ENCODE data around the gene HAPLN3. TPM values are rescaled to one million over a fixed set of nuclear protein-coding genes. Genes with fewer than 3 reads are reported as not detected.

Gene HAPLN3
- total RNA-seq, 1 experiment from 2014 or later = 4.1 TPM

DNA sequence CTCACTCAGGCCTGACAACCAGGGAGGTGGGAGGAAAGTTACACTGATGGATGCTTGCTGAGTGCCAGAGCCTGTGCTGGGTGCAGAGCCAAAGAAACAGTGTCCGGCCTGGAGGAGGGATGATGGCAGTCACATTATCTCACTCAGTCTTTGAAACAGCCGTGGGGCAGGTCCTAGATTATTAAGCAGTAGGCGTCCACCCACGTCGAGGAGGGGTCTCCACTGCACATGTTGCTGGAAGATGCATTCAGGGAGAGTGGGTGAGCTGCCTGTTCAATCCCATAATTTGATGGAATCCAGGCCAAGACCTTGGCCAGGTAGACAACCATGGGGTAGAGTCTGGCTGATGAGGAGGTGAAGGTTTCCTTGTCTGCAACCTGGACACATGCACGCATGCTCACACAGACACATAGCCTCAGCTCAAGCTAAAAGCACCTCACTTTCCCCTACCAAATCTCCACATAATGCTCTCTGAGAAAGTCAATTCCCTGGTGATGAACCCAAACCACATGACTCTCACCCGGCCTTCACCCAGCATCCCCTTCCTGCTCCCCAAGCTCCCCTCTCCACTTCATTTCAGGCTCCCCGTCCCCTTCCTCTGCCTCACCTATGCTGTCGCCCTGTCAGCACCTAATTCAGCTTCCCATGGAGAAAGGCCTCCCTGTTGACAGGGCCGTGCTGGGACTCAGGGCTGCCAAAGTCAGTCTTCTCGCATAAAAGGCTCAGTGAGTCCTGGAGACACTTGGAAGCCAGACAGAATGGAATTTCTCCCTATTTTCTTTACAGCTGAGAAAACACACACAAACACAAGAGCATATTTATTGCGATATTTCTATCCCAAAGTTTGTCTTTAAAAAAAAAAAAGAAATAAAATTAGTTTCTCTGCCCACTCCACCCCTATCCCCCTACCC lies 62.3 kb downstream of the HAPLN3 start:
- DNase-seq (ENCODE audit: low read depth) = no peak

DNA sequence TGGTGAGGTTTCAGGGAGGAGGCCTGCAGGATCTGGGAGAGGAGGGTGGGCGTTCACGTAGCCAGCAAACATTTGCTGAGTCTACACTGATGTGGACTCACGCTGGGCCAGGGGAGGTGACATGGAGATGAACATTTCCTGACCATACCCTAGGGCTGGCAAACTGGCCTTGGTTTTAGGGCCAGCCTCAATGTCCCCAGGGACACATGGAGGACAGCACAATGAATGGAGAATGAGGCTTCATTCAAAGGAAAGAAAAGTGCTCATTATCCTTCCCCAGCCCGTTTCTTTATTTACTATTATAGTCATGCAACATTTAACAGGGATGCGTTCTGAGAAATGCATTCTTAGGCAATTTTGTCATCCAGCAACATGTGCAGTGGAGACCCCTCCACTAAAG lies 65.3 kb downstream of the HAPLN3 start:
- no peak for DNase-seq (ENCODE audit: low read depth)

DNA sequence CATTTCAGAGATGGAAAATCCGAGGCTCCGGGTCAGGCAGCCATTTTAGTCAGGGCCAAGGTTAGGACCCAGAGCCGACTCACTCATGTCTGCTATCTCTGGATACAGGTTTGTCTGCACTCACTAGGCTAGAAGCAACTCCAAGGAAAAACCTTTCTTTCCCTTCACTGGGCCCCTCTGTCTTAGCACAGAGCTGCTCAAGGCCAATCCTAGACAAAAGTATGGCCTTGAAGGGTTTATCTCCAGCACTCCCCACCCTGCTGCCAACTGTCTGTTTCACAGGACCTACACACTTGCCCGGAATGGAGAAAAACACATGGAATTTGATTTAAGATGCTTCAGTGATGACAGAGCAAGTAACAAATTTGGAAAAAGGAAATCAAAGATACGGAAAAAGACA lies 66.6 kb downstream of the HAPLN3 start:
- no peak for DNase-seq (ENCODE audit: low read depth)

Other genes starting within 250 kb of the HAPLN3 start
- gene ACAN, start 92.1 kb downstream of the HAPLN3 start, total RNA-seq (2014; rRNA removed) = under 0.01 TPM in 1 of 2 replicates, not detected in the other
- 222 and 231 TPM in 2 replicates for gene MFGE8, start 17.8 kb upstream of the HAPLN3 start, total RNA-seq (2014; rRNA removed)
- 68.7 and 95.9 TPM in 2 replicates for gene ABHD2, start 192.9 kb upstream of the HAPLN3 start, total RNA-seq (2014; rRNA removed)